GM21529 (cell line): Measurements from ENCODE around the gene ASTN2.

Source experiments
- ATAC-seq: cut with Tn5 transposase; IDR thresholded peaks from one replicate; pipeline ENCODE4 v1.9.1; 2021; ENCODE audit not compliant: unreplicated experiment

ASTN2 gene

GRCh38 chr9:116596646-116597045 is 818.2 kb downstream of the ASTN2 start:
- ATAC-seq, result no peak

GRCh38 chr9:116594547-116594946 is 820.3 kb downstream of the ASTN2 start:
- ATAC-seq, result no peak

- no peak for ATAC-seq
These were observed 821.9 kb downstream of the ASTN2 start for GRCh38 chr9:116592970-116593369.

- no peak for ATAC-seq
These were observed 825.2 kb downstream of the ASTN2 start for GRCh38 chr9:116589392-116590354.

GRCh38 chr9:116587919-116588318 is 826.9 kb downstream of the ASTN2 start:
- ATAC-seq, result no peak

- ATAC-seq, result no peak
These were observed 829.0 kb downstream of the ASTN2 start for GRCh38 chr9:116585896-116586295.

- ATAC-seq, result no peak
These were observed 829.7 kb downstream of the ASTN2 start for GRCh38 chr9:116585204-116585603.

GRCh38 chr9:116580853-116581252 is 834.0 kb downstream of the ASTN2 start:
- ATAC-seq, result no peak

- ATAC-seq, result no peak
These were observed 838.5 kb downstream of the ASTN2 start for GRCh38 chr9:116576386-116576785.

- no peak for ATAC-seq
These were observed 840.7 kb downstream of the ASTN2 start for GRCh38 chr9:116574027-116574679.

- peak; percentile 77 for ATAC-seq
These were observed 842.6 kb downstream of the ASTN2 start for GRCh38 chr9:116572095-116572748.

- ATAC-seq, result no peak
These were observed 845.7 kb downstream of the ASTN2 start for GRCh38 chr9:116569111-116569510.

- ATAC-seq, result no peak
These were observed 848.0 kb downstream of the ASTN2 start for GRCh38 chr9:116566677-116567488.

GRCh38 chr9:116565986-116566385 is 848.9 kb downstream of the ASTN2 start:
- no peak for ATAC-seq

- no peak for ATAC-seq
These were observed 850.5 kb downstream of the ASTN2 start for GRCh38 chr9:116564266-116564793.

GRCh38 chr9:116558818-116559540 is 855.9 kb downstream of the ASTN2 start:
- no peak for ATAC-seq

GRCh38 chr9:116558035-116558434 is 856.8 kb downstream of the ASTN2 start:
- no peak for ATAC-seq

- no peak for ATAC-seq
These were observed 859.2 kb downstream of the ASTN2 start for GRCh38 chr9:116555556-116556155.

- no peak for ATAC-seq
These were observed 859.7 kb downstream of the ASTN2 start for GRCh38 chr9:116555119-116555518.
